SH-SY5Y (cell line): ENCODE results near the gene FANCC.

Experiments
- GATA2 ChIP-seq: IDR thresholded peaks from 2 replicates; pipeline ENCODE4 v1.6.1; 2011; ENCODE audit warnings: mild to moderate bottlenecking, low read depth, low read length
- GATA3 ChIP-seq: IDR thresholded peaks from 2 replicates; pipeline ENCODE4 v1.6.1; 2011; ENCODE audit warnings: low read depth, mild to moderate bottlenecking, low read length, moderate library complexity

DNA sequence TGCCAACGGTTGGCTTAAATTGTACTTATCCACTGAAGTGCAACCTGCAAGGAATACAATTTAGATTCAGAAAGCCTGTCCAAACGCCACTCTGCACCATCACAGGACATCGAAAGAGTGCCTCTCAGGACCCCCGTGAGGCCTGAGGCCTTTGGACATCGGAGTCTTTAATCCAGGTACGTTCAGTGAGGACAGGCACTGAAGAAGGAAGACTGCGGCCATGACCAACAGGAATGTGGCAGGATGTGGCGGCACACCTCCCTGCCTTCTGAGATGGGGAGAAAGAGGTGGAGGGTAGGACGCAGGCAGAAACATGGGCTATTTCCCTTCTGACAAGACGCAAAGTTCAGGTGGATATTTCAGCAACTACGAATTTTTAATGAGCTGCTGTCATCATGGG lies 205.8 kb downstream of the FANCC start:
- TF ChIP-seq GATA2 (no peak), GATA3 (no peak)
